GM21515 (cell line): ENCODE measurements around the gene TMEM47.

Experiments used
- ATAC-seq: cut with Tn5 transposase; IDR thresholded peaks from one replicate; pipeline ENCODE4 v1.9.1; 2021; ENCODE audit not compliant: unreplicated experiment

Gene TMEM47

DNA sequence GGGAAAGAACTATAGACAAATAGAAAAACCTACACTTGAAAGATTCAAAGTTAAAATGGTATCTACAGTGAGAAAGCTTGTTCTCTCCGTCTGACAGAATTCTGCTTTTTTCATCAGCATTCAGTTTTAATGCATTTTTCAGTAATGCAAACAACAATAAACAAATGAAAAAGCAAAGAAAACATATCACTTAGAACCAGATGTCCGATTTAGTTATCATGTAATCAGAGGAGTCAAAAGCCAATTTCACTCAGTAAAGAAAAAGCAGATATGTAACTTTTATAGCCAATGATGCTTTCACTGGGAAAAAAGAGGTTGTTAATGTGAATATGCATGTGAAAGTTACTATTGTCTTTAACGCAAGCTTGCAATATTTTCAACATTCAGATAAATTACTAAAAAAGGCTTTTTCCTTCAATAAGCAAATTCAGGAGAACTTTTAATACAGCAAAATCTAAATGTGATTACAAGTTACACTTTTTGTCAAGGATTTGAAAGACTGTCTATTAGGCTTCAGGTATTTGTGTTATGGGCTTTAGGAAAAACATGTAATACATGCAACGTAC is 70.7 kb downstream of the TMEM47 start:
- ATAC-seq: no peak

- no peak for ATAC-seq
Measured at GRCh38 chrX:34585561-34585960, 71.5 kb downstream of the TMEM47 start.

GRCh38 chrX:34584781-34585180 is 72.3 kb downstream of the TMEM47 start:
- ATAC-seq: no peak

DNA sequence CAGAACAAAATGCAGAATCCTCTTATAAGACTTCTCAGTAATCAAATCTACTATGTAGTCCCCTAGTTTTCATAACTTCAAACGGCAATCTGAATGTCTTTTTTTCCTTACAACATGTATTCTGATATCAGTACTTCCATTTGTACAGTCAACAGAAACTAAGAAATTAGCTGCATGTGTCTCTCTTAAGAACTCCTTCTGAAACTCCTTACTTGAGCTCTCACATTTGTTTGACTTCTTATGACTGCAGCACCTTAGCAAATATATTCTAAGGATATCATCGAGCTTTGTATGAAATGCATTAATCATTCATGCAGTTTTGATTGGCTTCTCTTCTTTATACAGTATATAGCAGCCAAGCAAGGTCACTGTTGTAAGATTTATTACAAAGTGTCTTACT is 77.0 kb downstream of the TMEM47 start:
- no peak for ATAC-seq

DNA sequence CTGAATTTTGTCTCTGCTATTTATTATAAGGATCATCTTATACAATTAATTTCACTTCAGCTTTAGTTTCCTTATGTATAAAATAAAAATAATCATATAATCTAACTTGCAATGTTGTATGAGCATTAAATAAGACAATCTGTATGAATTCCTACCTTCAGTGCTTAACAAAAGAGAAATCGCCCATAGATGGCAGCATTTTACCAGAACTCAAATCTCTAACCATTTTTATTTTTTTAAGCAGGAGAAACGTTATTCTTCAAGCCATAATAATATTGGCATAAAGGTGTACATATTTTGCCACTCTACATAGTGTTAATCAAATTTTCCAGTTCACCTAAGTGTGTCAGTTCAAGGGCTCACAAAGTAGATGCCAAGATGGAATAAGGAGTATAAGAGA is 78.8 kb downstream of the TMEM47 start:
- ATAC-seq: no peak
